ENCODE measurements around the gene MAPK14. TPM values are rescaled to one million over a fixed set of nuclear protein-coding genes. Genes with fewer than 3 reads are reported as not detected.

MAPK14 gene
- total RNA-seq, 2 donors from 2014 or later, result 62.2 to 76.1 TPM

DNA sequence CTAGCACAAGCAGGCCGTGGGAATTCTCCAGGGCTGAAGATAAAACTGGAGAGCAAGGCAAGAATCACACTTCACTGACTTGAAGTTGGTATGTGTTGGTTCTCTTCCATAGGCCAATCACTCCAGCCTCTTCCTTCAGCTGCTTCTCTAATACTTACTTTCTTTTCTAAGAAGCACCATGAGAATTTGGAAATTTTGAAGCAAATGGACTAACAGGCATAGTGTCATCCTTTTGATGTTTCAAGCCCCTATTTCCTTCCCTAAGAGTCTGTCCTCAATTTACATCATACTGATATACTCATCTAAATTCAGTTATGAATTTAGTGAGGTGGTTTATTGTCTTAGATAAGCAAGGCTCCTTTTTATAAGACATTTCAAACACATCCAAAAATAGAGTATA lies 27.2 kb upstream of the MAPK14 start:
- Histone ChIP-seq H3K4me3 (no peak overlapping the region), H3K9ac (ENCODE audit: low read depth in 2 of 2, low read length in 2 of 2) (no peak overlapping the region), H3K27ac (no peak overlapping the region), H3K36me3 (no peaks in the 10 kb centered on the region), H3K27me3 (no peaks in the 10 kb centered on the region), H3K9me3 (no peaks in the 10 kb centered on the region), H3K4me1 (no peaks in the 10 kb centered on the region)
- DNase-seq, result no peak
- intact Hi-C loops (cut with DNase I), result no loop called here
- TF ChIP-seq, protein P1, sequence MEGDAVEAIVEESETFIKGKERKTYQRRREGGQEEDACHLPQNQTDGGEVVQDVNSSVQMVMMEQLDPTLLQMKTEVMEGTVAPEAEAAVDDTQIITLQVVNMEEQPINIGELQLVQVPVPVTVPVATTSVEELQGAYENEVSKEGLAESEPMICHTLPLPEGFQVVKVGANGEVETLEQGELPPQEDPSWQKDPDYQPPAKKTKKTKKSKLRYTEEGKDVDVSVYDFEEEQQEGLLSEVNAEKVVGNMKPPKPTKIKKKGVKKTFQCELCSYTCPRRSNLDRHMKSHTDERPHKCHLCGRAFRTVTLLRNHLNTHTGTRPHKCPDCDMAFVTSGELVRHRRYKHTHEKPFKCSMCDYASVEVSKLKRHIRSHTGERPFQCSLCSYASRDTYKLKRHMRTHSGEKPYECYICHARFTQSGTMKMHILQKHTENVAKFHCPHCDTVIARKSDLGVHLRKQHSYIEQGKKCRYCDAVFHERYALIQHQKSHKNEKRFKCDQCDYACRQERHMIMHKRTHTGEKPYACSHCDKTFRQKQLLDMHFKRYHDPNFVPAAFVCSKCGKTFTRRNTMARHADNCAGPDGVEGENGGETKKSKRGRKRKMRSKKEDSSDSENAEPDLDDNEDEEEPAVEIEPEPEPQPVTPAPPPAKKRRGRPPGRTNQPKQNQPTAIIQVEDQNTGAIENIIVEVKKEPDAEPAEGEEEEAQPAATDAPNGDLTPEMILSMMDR (IDR thresholded peaks at IDR 0.05), result no peak

DNA sequence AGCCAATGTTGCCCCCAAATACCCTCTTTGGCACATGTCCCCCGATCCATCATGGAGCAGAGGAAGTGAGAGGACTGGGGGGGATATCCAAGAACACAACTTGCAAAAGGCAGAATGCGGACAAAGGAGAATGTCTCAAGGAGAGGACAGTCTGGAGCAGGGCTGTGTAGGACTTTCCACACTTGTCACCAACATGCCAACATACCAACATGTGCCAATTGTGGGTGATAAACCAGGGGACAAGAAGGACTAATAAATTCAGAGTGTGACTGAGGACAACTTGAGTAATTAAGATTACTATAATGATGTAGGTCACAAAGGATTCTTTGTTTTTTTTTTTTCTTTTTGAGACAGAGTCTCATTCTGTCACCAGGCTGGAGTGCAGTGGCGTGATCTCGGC lies 11.9 kb upstream of the MAPK14 start:
- intact Hi-C loops (cut with DNase I), result no loop called here
- no peak overlapping the region for H3K27ac ChIP-seq
- no peaks in the 10 kb centered on the region for H3K36me3 ChIP-seq
- H3K4me3 ChIP-seq, result no peak overlapping the region
- no peaks in the 10 kb centered on the region for H3K4me1 ChIP-seq
- TF ChIP-seq, protein P1 (IDR thresholded peaks at IDR 0.05), result no peak
- no peak for DNase-seq
- no peaks in the 10 kb centered on the region for H3K9me3 ChIP-seq
- no peaks in the 10 kb centered on the region for H3K27me3 ChIP-seq
- no peak overlapping the region for H3K9ac ChIP-seq (ENCODE audit: low read depth in 2 of 2, low read length in 2 of 2)

DNA sequence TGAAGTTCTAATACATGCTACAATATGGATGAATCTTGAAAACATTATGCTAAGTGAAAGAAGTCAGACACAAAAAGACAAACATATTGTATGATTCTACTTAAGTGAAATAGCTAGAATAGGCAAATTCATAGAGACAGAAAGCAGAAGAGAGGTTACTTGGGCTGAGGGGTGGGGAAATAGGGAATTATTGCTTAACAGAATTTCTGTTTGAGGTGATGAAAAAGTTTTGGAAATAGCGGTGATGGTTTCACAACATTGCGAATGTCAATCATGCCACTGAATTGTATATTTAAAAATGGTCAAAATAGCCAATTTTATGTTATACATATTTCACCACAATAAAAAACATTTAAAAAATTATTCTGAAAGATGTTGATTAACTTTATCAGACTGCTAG lies 9.3 kb upstream of the MAPK14 start:
- DNase-seq, result no peak
- H3K9ac ChIP-seq (ENCODE audit: low read depth in 2 of 2, low read length in 2 of 2), result no peak overlapping the region
- no peak overlapping the region for H3K4me3 ChIP-seq
- H3K4me1 ChIP-seq, result no peaks in the 10 kb centered on the region
- no peak overlapping the region for H3K27ac ChIP-seq
- no peaks in the 10 kb centered on the region for H3K9me3 ChIP-seq
- TF ChIP-seq, protein P1 (IDR thresholded peaks at IDR 0.05), result no peak
- no peaks in the 10 kb centered on the region for H3K36me3 ChIP-seq
- intact Hi-C loops (cut with DNase I), result no loop called here
- no peaks in the 10 kb centered on the region for H3K27me3 ChIP-seq

- Histone ChIP-seq H3K36me3 (no peaks in the 10 kb centered on the region), H3K27me3 (no peaks in the 10 kb centered on the region), H3K9ac (ENCODE audit: low read depth in 2 of 2, low read length in 2 of 2) (no peak overlapping the region), H3K9me3 (no peaks in the 10 kb centered on the region), H3K27ac (no peak overlapping the region), H3K4me3 (no peak overlapping the region), H3K4me1 (no peaks in the 10 kb centered on the region)
- DNase-seq, result no peak
- TF ChIP-seq, protein P1 (IDR thresholded peaks at IDR 0.05), result no peak
- intact Hi-C loops (cut with DNase I), result no loop called here
Observed at GRCh38 chr6:36019167-36019566, 8.4 kb upstream of the MAPK14 start.

DNA sequence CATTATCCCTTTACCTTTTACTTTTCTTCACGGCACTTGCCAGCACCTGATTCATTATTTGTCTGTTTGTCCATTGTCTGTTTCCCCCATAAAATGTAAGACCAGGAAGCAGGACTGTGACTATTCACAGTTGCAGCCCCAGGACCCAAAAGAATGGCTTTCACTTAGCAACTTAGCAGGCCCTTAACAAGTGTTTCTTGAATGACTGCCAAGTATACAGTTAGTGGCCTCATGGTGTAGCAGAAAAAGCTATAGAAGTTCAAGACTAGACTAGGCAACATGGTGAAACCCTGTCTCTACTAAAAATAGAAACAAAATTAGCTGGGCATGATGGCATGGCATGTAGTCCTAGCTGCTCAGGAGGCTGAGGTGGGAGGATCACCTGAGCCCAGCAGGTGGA lies 7.5 kb upstream of the MAPK14 start:
- Histone ChIP-seq H3K27ac (no peak overlapping the region), H3K27me3 (no peaks in the 10 kb centered on the region)
- intact Hi-C loops (cut with DNase I), result loop anchor here (5.0 to 10.0 kb wide), 2 partner anchors 177 to 335 kb away; partner anchors contain the start of gene BRPF3

More for the DNA sequence above, 7.5 kb upstream of the MAPK14 start:
- H3K4me3 ChIP-seq, result no peak overlapping the region
- TF ChIP-seq, protein P1 (IDR thresholded peaks at IDR 0.05), result no peak
- H3K36me3 ChIP-seq, result no peaks in the 10 kb centered on the region
- no peak for DNase-seq
- no peak overlapping the region for H3K9ac ChIP-seq (ENCODE audit: low read depth in 2 of 2, low read length in 2 of 2)
- H3K4me1 ChIP-seq, result no peaks in the 10 kb centered on the region
- no peaks in the 10 kb centered on the region for H3K9me3 ChIP-seq

Measured in colonic mucosa (tissue), 4 donors.